H7 (cell line): ENCODE measurements around the gene U2AF1L4. TPM values are rescaled to one million over a fixed set of nuclear protein-coding genes. Genes with fewer than 3 reads are reported as not detected.
A peak's percentile ranks its signal among the peaks of the same experiment; 100 is the strongest.

ENCODE experiments used
- DNase-seq: peaks from one replicate; pipeline ENCODE4 v3.0.0; 2012
- H3K27me3 ChIP-seq: 2 replicates; pipeline ENCODE4 v1.6.0; 2011; ENCODE audit warnings: mild to moderate bottlenecking, low read length; ENCODE audit not compliant: control insufficient read depth, insufficient read depth
- H3K36me3 ChIP-seq: replicated peaks from 2 replicates; pipeline ENCODE4 v1.5.1; 2011; ENCODE audit warnings: low read length; ENCODE audit not compliant: control insufficient read depth, insufficient read depth
- H3K4me3 ChIP-seq: 2 replicates; pipeline ENCODE4 v1.5.1; 2011; ENCODE audit warnings: low read depth, mild to moderate bottlenecking, control low read depth, low read length, moderate library complexity; ENCODE audit not compliant: insufficient read depth
- total RNA-seq: library from RNA; depleted of rRNA; stranded (reverse); fragments of >200 nt; shearing (Covaris generic); gene quantifications from 2 replicates; pipeline ENCODE4 v1.2.3, GENCODE V29; 2014

The U2AF1L4 gene
- total RNA-seq, 1 experiment from 2014 or later = 11.6 TPM

DNA sequence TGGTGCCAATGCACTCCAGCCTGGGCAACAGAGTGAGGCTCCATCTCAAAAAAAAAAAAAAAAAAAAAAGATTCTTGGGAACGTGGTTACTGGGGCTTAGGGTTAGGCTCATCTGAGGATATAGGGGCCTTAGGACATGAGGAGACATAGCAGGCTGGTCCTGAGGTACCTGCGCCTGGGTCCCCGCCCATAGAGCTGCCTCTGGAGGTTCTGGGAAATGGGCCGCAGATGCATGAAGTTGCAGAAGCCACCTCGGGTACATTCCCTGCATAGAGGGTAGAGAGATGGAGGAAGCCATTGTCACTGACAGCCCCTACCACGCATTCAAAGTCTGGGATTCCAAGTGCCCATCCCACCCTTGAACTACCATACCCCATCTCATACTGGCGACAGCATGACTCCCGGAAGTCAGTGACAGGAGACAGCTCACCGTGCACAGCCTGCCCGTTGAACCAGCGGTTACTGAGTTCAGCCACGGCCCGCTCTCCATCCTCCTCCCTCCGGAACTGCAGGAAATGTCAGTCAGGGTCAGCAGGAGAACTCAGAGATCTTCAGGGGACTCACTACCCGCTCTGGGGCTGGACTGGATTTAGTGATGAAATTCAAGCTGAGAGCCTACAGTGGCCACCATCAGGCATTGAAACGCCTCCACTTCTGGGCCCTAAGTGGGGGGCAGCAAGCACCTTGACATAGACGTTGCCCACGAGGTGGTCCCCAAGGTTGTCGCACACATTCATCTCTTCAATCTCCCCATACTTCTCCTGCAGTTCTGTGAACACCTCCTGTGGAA lies 1.4 kb downstream of the U2AF1L4 start:
- DNase-seq = no peak
- Histone ChIP-seq H3K4me3 (no peak overlapping the region), H3K36me3 (peaks cover 2% of the 10 kb centered on the region), H3K27me3 (no peaks in the 10 kb centered on the region)

DNA sequence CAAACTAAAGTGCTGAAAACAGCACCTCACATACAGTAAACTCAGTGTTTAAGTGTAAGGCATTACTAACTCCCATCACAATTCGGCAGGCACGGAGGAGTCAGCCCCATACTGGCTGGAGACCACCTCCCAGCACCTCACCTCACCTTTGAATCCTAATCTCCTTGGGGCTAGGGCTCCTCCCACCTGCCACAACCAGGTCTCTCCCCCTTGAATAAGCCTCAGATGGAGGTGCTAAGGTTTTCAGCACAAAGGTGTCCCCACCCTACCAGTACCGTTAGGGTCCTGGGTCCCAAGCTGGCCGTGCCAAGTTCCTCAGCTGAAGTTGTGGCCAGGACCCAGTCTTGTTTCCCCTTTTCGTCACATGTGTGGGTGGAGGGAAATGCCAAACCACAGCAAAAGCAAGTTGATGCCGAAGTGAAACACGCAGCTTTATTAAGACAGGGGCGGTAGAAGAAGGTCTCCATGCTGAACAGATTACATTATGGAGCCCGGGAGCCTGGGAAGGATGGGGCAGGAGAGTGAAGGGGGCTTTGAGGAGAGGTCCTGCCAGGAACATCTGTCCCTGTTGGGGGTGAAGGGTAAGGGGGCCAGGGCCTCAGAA lies 3.0 kb downstream of the U2AF1L4 start, which contains the start of gene IGFLR1:
TSS of gene IGFLR1 (minus strand) at position 332 of the 604 bp plus-strand sequence. CDS start 1,272 bp downstream, outside the sequence.
- DNase-seq = no peak
- H3K4me3 ChIP-seq = peak within 1 kb of the TSS; percentile 61
- peaks cover 10% of the 10 kb centered on the region for H3K36me3 ChIP-seq
- no peaks in the 10 kb centered on the region for H3K27me3 ChIP-seq

GRCh38 chr19:35741203-35741515 lies 4.1 kb downstream of the U2AF1L4 start:
- H3K4me3 ChIP-seq = peak overlapping the region; percentile 61
- peaks cover 16% of the 10 kb centered on the region for H3K36me3 ChIP-seq
- no peak for DNase-seq
- no peaks in the 10 kb centered on the region for H3K27me3 ChIP-seq

- Histone ChIP-seq H3K27me3 (no peaks in the 10 kb centered on the region), H3K4me3 (peak overlapping the region; percentile 69), H3K36me3 (peaks cover 16% of the 10 kb centered on the region)
- DNase-seq = peak; percentile 100
Observed at GRCh38 chr19:35740423-35741202, 4.6 kb downstream of the U2AF1L4 start.

DNA sequence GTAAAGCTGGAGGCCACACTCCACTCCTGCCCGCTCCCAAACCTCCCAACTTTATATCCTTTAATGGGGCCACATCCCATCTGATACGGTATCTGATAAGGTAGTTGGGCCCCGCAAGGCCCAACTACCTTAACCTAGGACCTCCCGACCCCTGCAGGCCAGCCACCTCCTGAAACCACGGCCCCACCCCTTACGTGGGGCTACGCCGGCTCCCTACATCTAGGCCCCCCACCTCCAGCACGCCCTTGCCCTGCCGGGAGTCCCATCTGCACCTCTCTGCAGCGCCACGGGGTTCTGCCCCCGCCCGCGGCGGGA lies 5.2 kb downstream of the U2AF1L4 start:
- DNase-seq = no peak
- Histone ChIP-seq H3K27me3 (no peaks in the 10 kb centered on the region), H3K4me3 (peak overlapping the region; percentile 69), H3K36me3 (peaks cover 21% of the 10 kb centered on the region)

- Histone ChIP-seq H3K36me3 (peaks cover 22% of the 10 kb centered on the region), H3K27me3 (no peaks in the 10 kb centered on the region), H3K4me3 (peak overlapping the region; percentile 69)
- DNase-seq = peak; percentile 72
Observed at GRCh38 chr19:35739275-35740107, 5.7 kb downstream of the U2AF1L4 start.

- Histone ChIP-seq H3K4me3 (no peak overlapping the region), H3K27me3 (no peaks in the 10 kb centered on the region), H3K36me3 (peaks cover 24% of the 10 kb centered on the region)
- no peak for DNase-seq
Observed at GRCh38 chr19:35738887-35739229, 6.4 kb downstream of the U2AF1L4 start.

GRCh38 chr19:35738021-35738886 lies 7.0 kb downstream of the U2AF1L4 start:
- peaks cover 26% of the 10 kb centered on the region for H3K36me3 ChIP-seq
- no peak for DNase-seq
- H3K4me3 ChIP-seq = no peak overlapping the region
- no peaks in the 10 kb centered on the region for H3K27me3 ChIP-seq

GRCh38 chr19:35736913-35737886 lies 8.0 kb downstream of the U2AF1L4 start:
- peaks cover 26% of the 10 kb centered on the region for H3K36me3 ChIP-seq
- DNase-seq = no peak
- no peak overlapping the region for H3K4me3 ChIP-seq
- no peaks in the 10 kb centered on the region for H3K27me3 ChIP-seq

DNA sequence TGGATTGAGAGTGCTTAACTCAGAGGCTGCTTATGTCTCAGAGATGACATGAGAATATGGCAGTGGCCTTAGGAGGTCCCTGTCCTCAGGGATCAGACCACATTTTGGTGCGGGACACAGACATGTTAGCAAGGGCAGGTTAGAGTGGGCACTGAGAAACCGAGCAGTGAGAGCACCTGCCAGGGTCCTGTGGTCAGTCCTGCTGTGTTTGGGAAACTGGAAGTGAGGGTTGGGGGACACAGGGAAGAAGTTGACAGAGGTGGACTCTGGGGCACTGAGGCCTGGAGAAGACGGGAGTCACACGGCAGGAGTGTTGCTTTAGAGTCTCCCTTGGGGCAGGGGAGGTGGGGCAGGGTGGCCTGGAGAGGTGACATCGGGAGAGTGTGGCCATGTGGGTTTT lies 10.3 kb downstream of the U2AF1L4 start:
- DNase-seq = no peak
- no peaks in the 10 kb centered on the region for H3K27me3 ChIP-seq
- peaks cover 37% of the 10 kb centered on the region for H3K36me3 ChIP-seq
- no peak overlapping the region for H3K4me3 ChIP-seq

- Histone ChIP-seq H3K36me3 (peaks cover 42% of the 10 kb centered on the region), H3K27me3 (no peaks in the 10 kb centered on the region), H3K4me3 (no peak overlapping the region)
- DNase-seq = no peak
Observed at GRCh38 chr19:35734273-35734672, 10.9 kb downstream of the U2AF1L4 start.

GRCh38 chr19:35733180-35734125 lies 11.8 kb downstream of the U2AF1L4 start:
- H3K4me3 ChIP-seq = no peak overlapping the region
- no peak for DNase-seq
- no peaks in the 10 kb centered on the region for H3K27me3 ChIP-seq
- peaks cover 48% of the 10 kb centered on the region for H3K36me3 ChIP-seq
